ENCODE measurements around the gene SSR2. TPM values are rescaled to one million over a fixed set of nuclear protein-coding genes. Genes with fewer than 3 reads are reported as not detected.

Gene SSR2
- total RNA-seq: 100 to 1,000 TPM; 199 to 383 (median 327) TPM

DNA sequence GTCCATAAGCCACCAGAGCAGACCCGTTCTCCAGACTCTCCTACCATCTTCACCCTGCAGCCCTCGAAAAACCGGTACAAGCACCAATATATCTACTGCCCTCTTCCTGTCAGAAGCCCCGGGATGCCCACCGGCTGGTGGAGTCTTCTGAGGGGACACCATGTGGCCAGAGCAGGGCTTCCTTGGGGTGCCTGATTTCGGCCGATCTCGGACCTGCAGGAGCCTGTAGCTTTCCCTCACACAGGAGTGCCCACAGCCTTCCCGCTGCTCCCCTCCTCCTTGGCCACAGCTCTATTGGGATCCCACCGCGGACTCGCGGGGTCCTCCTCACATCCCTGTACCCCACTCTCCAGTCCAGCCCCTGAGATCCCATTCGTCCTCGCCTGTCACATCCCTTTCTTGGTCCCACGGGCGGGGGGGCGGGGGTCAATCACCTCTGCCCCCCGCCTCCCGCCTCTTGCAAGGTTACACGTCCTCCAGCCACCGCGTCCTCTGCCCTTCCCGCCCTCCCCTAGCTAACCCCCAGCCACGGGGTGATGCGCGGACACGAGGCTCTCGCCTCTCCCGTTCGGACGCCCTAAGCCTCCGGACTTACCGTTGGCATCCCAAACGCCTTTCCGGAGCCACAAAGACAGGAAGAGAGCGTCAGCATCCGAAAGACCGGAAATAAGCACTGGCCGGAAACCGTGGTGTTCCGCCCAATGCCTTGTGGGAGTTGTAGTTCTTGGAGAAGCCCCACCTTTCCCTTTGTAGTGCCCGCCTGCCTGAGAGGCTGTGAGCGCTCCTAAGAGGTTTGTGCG is at the start of gene SSR2:
Gene SSR2 (minus strand): TSS at position 659 of the 800 bp plus-strand sequence. CDS start 784 bp downstream, outside the sequence.
- Histone ChIP-seq H3K4me1 (replicated peaks in 1 of 2) (peaks cover 8 to 13% of the 10 kb centered on the region in 2 donors), H3K4me3 (peak within 1 kb of the TSS; percentile 87 to 98 (median 96)), H3K27ac (peak within 1 kb of the TSS; percentile 95)
- peak; percentile 96 to 99 (median 98) for ATAC-seq (replicated peaks in 6 of 8)
- in situ Hi-C loops (cut with MboI; ENCODE audit: low pct_unique_long_range_greater_than_20kb in 2 of 9, low sequenced_read_pairs in 9 of 9, unreplicated experiment in 9 of 9): no loop called here
- WGBS, 10 experiments: 0 to 4% (median 0%) methylated on average over 1 to 14 of the region's 45 CpGs; no CpG with 5 or more reads in 2 of the 10 experiments

DNA sequence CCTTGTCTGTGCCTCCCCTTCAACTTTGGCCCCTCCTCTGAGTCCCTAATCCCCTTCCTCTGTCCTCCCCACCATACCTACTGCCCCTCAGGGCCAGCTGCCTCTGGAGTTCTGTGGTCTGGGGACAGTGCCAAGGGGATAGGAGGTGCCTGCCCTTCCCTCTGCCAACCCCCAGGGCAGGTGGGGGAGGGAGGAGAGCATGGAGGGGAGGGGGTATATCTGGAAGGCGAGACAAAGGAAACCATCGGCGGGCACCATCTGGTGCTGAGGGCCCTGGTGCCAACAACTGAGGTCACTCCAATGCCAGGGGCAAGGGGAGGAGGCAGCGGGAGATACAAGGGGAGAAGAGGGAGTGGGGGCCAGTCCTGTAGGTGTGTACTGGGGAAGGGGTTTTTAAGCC is 49.8 kb upstream of the SSR2 start:
- no CpG with 5 or more reads among the region's 4 CpGs for WGBS, 10 experiments
- no peak overlapping the region for H3K4me3 ChIP-seq
- peak in 1 of 8 experiments; percentile 3 for ATAC-seq (replicated peaks in 6 of 8)
- in situ Hi-C loops (cut with MboI; ENCODE audit: low pct_unique_long_range_greater_than_20kb in 2 of 9, low sequenced_read_pairs in 9 of 9, unreplicated experiment in 9 of 9): no loop called here
- peaks cover 18 to 19% of the 10 kb centered on the region in 2 donors for H3K4me1 ChIP-seq (replicated peaks in 1 of 2)
- no peak overlapping the region for H3K27ac ChIP-seq

DNA sequence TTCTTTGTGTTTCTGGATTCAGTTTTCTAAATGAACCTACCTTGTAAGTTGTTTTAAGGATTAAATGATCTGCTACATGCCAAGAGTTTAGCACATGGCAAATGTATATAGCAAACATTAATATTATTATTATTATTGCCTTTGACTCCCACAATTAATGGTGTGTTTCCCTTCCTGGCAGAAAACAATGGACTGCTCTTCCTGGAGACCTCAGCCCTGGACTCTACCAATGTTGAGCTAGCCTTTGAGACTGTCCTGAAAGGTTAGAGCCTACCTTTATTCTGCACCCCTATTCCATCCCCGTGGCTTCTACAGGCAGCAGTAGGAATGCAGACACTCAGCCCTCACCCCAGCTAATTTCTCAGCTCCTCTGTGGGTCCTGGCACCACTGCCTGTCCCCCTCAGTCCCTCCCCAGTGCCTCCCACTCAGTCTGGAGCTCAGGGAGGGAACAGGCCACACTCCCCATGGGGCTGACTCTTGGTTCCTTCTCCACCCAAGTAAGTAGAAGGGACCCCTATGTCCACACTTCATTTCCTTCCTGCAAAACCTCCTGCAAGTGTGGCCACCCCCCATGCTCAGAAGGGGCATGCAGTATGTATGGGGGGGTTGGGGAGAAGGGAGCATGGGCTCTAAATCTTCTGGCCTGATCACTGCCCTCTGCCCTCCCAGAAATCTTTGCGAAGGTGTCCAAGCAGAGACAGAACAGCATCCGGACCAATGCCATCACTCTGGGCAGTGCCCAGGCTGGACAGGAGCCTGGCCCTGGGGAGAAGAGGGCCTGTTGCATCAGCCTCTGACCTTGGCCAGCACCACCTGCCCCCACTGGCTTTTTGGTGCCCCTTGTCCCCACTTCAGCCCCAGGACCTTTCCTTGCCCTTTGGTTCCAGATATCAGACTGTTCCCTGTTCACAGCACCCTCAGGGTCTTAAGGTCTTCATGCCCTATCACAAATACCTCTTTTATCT is 49.0 kb upstream of the SSR2 start:
- ATAC-seq (replicated peaks in 6 of 8): no peak
- Histone ChIP-seq H3K4me1 (replicated peaks in 1 of 2) (peaks cover 12 to 13% of the 10 kb centered on the region in 2 donors), H3K4me3 (no peak overlapping the region), H3K27ac (no peak overlapping the region)
- 20 to 100% (median 87%) methylated on average over 1 to 3 of the region's 3 CpGs; no CpG with 5 or more reads in 4 of the 10 experiments for WGBS, 10 experiments
- in situ Hi-C loops (cut with MboI; ENCODE audit: low pct_unique_long_range_greater_than_20kb in 2 of 9, low sequenced_read_pairs in 9 of 9, unreplicated experiment in 9 of 9): no loop called here

DNA sequence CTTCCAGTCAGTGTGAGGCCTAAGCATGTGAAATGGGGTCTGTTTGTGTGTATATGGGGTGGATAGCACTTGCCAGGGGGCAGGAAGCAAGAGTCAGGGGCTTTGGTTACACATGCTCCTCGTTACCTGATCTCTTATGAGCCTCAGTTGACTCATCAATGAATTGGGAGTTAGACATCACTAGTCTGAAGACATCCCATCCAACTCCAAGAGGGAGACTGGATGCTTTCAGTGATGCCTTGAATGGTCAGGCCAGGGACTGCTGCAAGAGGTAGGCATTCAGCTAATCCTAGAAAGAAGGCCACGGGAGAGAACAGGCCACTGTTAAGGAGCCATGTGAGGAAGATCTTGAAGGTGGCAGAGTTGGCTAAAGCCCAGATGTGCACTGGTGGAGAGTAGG is 46.5 kb upstream of the SSR2 start:
- 50 to 80% (median 54%) methylated on average over 1 to 2 of the region's 2 CpGs; no CpG with 5 or more reads in 6 of the 10 experiments for WGBS, 10 experiments
- peaks cover 3 to 5% of the 10 kb centered on the region in 2 donors for H3K4me1 ChIP-seq (replicated peaks in 1 of 2)
- no peak for ATAC-seq (replicated peaks in 6 of 8)
- H3K27ac ChIP-seq: no peak overlapping the region
- in situ Hi-C loops (cut with MboI; ENCODE audit: low pct_unique_long_range_greater_than_20kb in 2 of 9, low sequenced_read_pairs in 9 of 9, unreplicated experiment in 9 of 9): no loop called here
- no peak overlapping the region for H3K4me3 ChIP-seq

DNA sequence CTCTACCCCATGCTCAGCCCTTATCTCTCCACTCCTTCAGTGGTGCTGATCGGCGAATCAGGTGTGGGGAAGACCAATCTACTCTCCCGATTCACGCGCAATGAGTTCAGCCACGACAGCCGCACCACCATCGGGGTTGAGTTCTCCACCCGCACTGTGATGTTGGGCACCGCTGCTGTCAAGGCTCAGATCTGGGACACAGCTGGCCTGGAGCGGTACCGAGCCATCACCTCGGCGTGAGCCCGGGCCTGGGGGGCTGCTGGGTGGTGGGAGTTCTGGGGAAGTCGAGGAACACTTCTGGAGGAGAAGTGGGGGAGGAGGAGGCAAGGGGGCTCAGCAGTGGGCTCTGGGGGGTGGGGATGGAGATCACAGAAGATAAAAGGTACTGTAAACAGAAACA is 45.1 kb upstream of the SSR2 start:
- WGBS, 10 experiments: 67 to 100% (median 77%) methylated on average over 1 to 10 of the region's 16 CpGs; no CpG with 5 or more reads in 4 of the 10 experiments
- Histone ChIP-seq H3K27ac (no peak overlapping the region), H3K4me1 (replicated peaks in 1 of 2) (peaks cover 3 to 12% of the 10 kb centered on the region in 2 donors), H3K4me3 (no peak overlapping the region)
- in situ Hi-C loops (cut with MboI; ENCODE audit: low pct_unique_long_range_greater_than_20kb in 2 of 9, low sequenced_read_pairs in 9 of 9, unreplicated experiment in 9 of 9): no loop called here
- peak in 5 of 8 experiments; percentile 7 to 27 (median 16) for ATAC-seq (replicated peaks in 6 of 8)

DNA sequence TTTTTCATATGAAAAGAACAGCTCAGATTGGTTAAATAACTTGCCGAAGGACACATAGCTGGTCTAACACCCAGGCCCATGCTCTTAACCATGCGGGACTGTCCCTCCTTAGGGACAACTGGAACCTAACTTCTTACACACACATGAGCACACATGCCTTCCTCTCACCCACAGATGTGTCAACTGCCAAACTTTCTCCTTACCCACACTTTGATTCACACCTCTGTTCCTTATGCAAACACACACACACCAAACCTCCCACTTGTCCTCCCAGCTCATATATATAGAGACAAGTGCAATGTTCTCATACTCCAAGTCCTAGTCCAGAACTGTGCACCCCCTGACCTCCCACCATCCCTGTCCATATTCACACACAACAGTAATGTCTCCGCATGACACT is 44.5 kb upstream of the SSR2 start:
- Histone ChIP-seq H3K4me3 (no peak overlapping the region), H3K27ac (no peak overlapping the region), H3K4me1 (replicated peaks in 1 of 2) (peaks cover 3 to 12% of the 10 kb centered on the region in 2 donors)
- 83 to 100% (median 95%) methylated on average over 1 to 3 of the region's 3 CpGs; no CpG with 5 or more reads in 3 of the 10 experiments for WGBS, 10 experiments
- in situ Hi-C loops (cut with MboI; ENCODE audit: low pct_unique_long_range_greater_than_20kb in 2 of 9, low sequenced_read_pairs in 9 of 9, unreplicated experiment in 9 of 9): no loop called here
- peak in 1 of 8 experiments; percentile 2 for ATAC-seq (replicated peaks in 6 of 8)

DNA sequence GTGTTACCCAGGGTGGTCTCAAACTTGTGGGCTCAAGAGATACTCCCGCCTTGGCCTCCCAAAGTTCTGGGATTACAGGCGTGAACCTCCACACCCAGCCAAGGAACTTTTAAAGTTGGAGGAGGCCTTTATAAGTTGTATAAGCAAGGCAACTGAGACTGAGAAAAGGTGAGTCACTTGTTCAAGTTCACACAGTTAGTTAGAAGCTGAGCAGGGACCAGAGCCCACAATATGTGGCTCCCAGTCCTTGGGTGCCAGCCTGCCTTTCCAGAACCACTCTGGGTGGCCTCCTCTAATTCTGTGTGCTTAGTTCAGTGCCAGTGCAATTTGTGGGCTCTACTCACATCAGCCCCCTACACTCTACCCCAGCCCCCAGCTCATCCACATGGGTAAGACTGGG is 43.9 kb upstream of the SSR2 start:
- ATAC-seq (replicated peaks in 6 of 8): no peak
- in situ Hi-C loops (cut with MboI; ENCODE audit: low pct_unique_long_range_greater_than_20kb in 2 of 9, low sequenced_read_pairs in 9 of 9, unreplicated experiment in 9 of 9): no loop called here
- 80 to 100% (median 100%) methylated on average over 1 to 2 of the region's 2 CpGs; no CpG with 5 or more reads in 4 of the 10 experiments for WGBS, 10 experiments
- peaks cover 3 to 12% of the 10 kb centered on the region in 2 donors for H3K4me1 ChIP-seq (replicated peaks in 1 of 2)
- H3K4me3 ChIP-seq: no peak overlapping the region
- H3K27ac ChIP-seq: no peak overlapping the region

DNA sequence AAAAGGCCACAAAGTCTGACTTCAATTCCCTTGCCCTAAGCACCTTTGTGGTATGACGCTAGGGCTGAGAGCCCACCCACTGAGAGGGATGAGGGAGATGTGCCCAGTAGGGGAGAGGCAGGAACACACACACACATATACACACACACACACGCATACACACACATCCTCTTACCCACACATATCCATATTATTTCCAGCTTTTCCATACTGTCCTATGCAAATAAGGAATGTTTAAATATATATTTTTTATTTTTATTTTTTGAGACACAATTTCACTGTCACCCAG is 43.2 kb upstream of the SSR2 start:
- peak in 1 of 8 experiments; percentile 42 for ATAC-seq (replicated peaks in 6 of 8)
- H3K4me3 ChIP-seq: no peak overlapping the region
- H3K27ac ChIP-seq: no peak overlapping the region
- in situ Hi-C loops (cut with MboI; ENCODE audit: low pct_unique_long_range_greater_than_20kb in 2 of 9, low sequenced_read_pairs in 9 of 9, unreplicated experiment in 9 of 9): no loop called here
- peaks cover 3 to 12% of the 10 kb centered on the region in 2 donors for H3K4me1 ChIP-seq (replicated peaks in 1 of 2)
- 13 to 65% (median 43%) methylated on average over 1 to 2 of the region's 2 CpGs; no CpG with 5 or more reads in 4 of the 10 experiments for WGBS, 10 experiments

DNA sequence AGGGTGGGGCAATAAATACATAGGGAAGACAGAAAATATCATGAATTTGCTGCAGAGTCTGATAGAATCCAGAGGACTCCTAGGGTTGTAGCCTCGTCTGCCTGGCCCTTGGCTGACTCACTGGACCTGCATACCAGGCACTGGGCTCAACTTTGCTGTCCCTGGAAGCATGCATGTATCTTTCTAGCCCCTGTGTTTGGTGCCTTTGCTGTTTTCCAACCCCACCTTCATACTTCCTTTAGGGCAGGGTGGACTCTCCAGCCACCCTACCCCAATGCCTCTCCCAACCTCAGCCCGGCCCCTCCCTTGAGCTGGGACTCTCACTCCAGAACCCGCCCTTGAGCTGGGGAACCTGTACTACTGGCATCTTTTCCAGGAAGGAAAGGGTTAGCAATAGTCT is 41.4 kb upstream of the SSR2 start:
- peak in 3 of 8 experiments; percentile 44 to 81 (median 69) for ATAC-seq (replicated peaks in 6 of 8)
- Histone ChIP-seq H3K4me1 (replicated peaks in 1 of 2) (peaks cover 3 to 12% of the 10 kb centered on the region in 2 donors), H3K4me3 (no peak overlapping the region), H3K27ac (no peak overlapping the region)
- 60 to 100% (median 87%) methylated on average over 1 to 2 of the region's 3 CpGs; no CpG with 5 or more reads in 5 of the 10 experiments for WGBS, 10 experiments
- in situ Hi-C loops (cut with MboI; ENCODE audit: low pct_unique_long_range_greater_than_20kb in 2 of 9, low sequenced_read_pairs in 9 of 9, unreplicated experiment in 9 of 9): no loop called here

DNA sequence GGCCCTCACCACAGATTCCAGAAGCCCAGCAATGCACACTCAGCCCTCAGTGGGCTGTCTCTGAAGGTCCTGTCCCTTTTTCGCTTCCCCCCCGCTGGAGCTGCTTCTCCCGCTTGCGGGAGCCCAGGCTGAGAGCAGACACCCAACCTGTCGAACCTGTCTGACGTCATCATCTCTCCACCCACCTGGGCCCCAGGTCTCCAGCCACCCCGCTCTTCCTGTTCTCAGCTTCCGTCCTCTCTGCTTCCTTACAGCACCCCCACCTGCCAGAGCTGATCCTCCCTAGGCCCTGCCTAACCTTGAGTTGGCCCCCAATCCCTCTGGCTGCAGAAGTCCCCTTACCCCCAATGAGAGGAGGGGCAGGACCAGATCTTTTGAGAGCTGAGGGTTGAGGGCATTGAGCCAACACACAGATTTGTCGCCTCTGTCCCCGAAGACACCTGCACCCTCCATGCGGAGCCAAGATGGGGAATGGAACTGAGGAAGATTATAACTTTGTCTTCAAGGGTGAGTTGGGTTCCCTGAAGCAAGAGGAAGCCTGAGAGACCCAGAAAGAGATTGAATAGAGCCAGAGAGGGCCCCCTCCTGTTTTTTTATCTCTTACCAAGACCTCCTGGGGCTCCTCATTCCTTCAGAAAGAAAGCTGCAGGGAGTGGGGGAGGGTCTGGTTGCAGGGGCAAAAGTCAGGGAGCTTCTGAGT is 40.3 kb upstream of the SSR2 start, which contains the start of gene RAB25:
Gene RAB25 (plus strand): TSS at position 224 of the 700 bp plus-strand sequence. CDS start 241 bp downstream, at position 465.
- in situ Hi-C loops (cut with MboI; ENCODE audit: low pct_unique_long_range_greater_than_20kb in 2 of 9, low sequenced_read_pairs in 9 of 9, unreplicated experiment in 9 of 9): no loop called here
- 48 to 80% (median 71%) methylated on average over 3 to 7 of the region's 11 CpGs; no CpG with 5 or more reads in 5 of the 10 experiments for WGBS, 10 experiments
- peaks cover 3 to 12% of the 10 kb centered on the region in 2 donors for H3K4me1 ChIP-seq (replicated peaks in 1 of 2)
- peak within 1 kb of the TSS in 1 of 2 donors; percentile 32 for H3K27ac ChIP-seq
- no peak for ATAC-seq (replicated peaks in 6 of 8)
- no peak within 1 kb of the TSS for H3K4me3 ChIP-seq

DNA sequence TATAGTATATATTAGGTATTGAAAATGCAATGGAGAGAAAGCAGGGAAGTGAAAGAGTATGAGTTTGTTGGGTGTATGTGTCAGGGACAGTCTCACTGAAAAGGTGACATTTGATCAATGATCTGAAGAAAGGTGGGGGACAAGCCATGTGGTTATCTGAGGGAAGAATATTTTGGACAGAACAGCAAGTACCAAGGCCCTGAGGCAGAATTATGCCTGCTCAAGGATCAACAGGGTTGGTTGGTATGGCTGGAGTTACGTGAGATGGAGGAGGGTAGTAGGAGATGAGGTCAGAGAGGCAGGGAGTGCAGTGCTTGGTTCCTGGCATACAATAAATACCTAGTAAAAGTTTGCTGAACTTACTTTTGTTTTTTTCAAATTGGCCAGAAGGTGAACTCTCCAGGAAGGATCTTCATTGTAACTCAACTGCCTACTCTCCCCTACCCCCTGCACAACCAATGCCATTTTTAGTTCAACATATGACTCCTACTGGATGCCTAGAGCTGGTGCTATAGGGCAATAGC is 35.6 kb upstream of the SSR2 start:
- no peak for ATAC-seq (replicated peaks in 6 of 8)
- peaks cover 3 to 9% of the 10 kb centered on the region in 2 donors for H3K4me1 ChIP-seq (replicated peaks in 1 of 2)
- WGBS, 10 experiments: 100% methylated on average over 1 of the region's 1 CpG; no CpG with 5 or more reads in 1 of the 10 experiments
- H3K4me3 ChIP-seq: no peak overlapping the region
- no peak overlapping the region for H3K27ac ChIP-seq
- in situ Hi-C loops (cut with MboI; ENCODE audit: low pct_unique_long_range_greater_than_20kb in 2 of 9, low sequenced_read_pairs in 9 of 9, unreplicated experiment in 9 of 9): no loop called here
